Pulmonary artery endothelial cell (primary cell): ENCODE data around the gene TIMM22. TPM values are rescaled to one million over a fixed set of nuclear protein-coding genes. Genes with fewer than 3 reads are reported as not detected.
A peak's percentile ranks its signal among the peaks of the same experiment; 100 is the strongest.
"Not testable (repeated sequence)": the region's sequence is repeated elsewhere in the genome, so short reads cannot be mapped to it uniquely, and the experiment has no call there.

Experiments
- DNase-seq: peaks from one replicate; pipeline ENCODE4 v3.0.0-alpha.2; 2011; ENCODE audit warnings: low read depth, low spot score
- total RNA-seq: library from RNA; depleted of rRNA; stranded (reverse); fragments of >200 nt; gene quantifications from 2 replicates; pipeline ENCODE4 v1.2.3, GENCODE V29; 2014

TIMM22 gene
- 22.5 and 23.0 TPM in 2 replicates for total RNA-seq

- peak; percentile 96 for DNase-seq
Measured at GRCh38 chr17:996554-997344, at the start of gene TIMM22. TIMM22 (plus strand) TSS chr17:997129; CDS start chr17:997143, 14 bp downstream.

- DNase-seq: no peak
Measured at GRCh38 chr17:948284-948852, 48.6 kb upstream of the TIMM22 start.

- DNase-seq: no peak
Measured at GRCh38 chr17:949623-950303, 47.2 kb upstream of the TIMM22 start.

- DNase-seq: no peak
Measured at GRCh38 chr17:951325-952132, 45.4 kb upstream of the TIMM22 start.

- not testable (repeated sequence) for DNase-seq
Measured at GRCh38 chr17:952592-952991, 44.3 kb upstream of the TIMM22 start.

- no peak for DNase-seq
Measured at GRCh38 chr17:953767-954166, 43.2 kb upstream of the TIMM22 start.

GRCh38 chr17:954431-955164 is 42.3 kb upstream of the TIMM22 start:
- DNase-seq: peak; percentile 81

GRCh38 chr17:956905-957304 is 40.0 kb upstream of the TIMM22 start:
- DNase-seq: no peak

GRCh38 chr17:957856-958421 is 39.0 kb upstream of the TIMM22 start:
- DNase-seq: no peak

- DNase-seq: no peak
Measured at GRCh38 chr17:958712-959451, 38.0 kb upstream of the TIMM22 start.

GRCh38 chr17:962166-962565 is 34.8 kb upstream of the TIMM22 start:
- DNase-seq: no peak

- DNase-seq: no peak
Measured at GRCh38 chr17:962670-963069, 34.3 kb upstream of the TIMM22 start.

- no peak for DNase-seq
Measured at GRCh38 chr17:964876-965275, 32.1 kb upstream of the TIMM22 start.

- DNase-seq: no peak
Measured at GRCh38 chr17:965311-965989, 31.5 kb upstream of the TIMM22 start.

- DNase-seq: no peak
Measured at GRCh38 chr17:967122-967521, 29.8 kb upstream of the TIMM22 start.

- no peak for DNase-seq
Measured at GRCh38 chr17:968812-969730, 27.9 kb upstream of the TIMM22 start.

- DNase-seq: no peak
Measured at GRCh38 chr17:969811-970355, 27.0 kb upstream of the TIMM22 start.

- no peak for DNase-seq
Measured at GRCh38 chr17:970364-970763, 26.6 kb upstream of the TIMM22 start.
